ENCODE results near the gene SRGAP1.
A peak's percentile ranks its signal among the peaks of the same experiment; 100 is the strongest.

SRGAP1 gene

DNA sequence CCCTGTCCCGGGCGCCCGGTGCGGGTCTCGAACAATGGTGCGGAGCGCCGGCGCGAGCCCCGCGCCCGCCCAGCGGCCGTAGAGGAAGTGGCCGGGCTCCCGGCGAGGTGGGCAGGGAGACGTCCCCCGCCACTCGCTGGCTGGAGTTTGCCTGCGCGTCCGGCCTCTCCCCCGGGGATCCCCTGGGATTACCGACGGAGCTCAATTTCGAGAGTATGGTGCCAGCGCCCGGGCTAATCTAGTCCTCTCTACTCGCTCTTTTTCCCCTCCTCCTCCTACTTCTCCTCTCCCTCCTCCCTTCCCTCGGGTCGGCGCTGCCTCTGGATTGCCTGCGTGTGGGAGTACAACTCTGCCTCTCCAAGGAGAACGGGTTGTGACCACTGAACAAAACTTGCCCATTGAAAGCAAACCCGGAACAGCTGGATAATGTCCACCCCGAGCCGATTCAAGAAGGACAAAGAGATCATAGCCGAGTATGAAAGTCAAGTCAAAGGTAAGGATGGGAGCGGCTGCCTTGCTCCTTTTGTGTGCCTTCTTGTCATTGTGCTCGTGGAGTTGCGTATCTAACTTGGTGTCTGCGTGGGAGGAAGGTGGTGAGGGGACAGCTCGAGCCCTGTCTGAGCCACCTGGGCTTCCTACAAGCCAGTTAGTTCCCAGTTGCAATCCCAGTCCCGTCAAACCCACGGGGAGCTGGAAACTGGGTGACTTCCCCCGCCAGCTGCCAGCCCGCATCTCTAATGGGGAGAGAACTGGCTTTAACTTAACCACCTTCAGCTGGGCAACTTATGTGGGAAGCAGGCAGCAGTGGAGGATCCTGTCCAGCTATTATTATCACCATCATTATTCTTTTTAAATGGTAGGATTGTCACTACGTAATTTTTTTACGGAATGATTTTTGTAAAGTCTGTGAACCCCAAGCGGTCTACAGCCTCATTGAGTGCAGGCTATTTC lies at the start of gene SRGAP1:
Gene SRGAP1, plus strand, starts transcription at position 310 of the 951 bp plus-strand sequence. Its CDS starts 117 bp downstream, at position 427.
- peak; percentile 31 for DNase-seq (ENCODE audit: low spot score)

DNA sequence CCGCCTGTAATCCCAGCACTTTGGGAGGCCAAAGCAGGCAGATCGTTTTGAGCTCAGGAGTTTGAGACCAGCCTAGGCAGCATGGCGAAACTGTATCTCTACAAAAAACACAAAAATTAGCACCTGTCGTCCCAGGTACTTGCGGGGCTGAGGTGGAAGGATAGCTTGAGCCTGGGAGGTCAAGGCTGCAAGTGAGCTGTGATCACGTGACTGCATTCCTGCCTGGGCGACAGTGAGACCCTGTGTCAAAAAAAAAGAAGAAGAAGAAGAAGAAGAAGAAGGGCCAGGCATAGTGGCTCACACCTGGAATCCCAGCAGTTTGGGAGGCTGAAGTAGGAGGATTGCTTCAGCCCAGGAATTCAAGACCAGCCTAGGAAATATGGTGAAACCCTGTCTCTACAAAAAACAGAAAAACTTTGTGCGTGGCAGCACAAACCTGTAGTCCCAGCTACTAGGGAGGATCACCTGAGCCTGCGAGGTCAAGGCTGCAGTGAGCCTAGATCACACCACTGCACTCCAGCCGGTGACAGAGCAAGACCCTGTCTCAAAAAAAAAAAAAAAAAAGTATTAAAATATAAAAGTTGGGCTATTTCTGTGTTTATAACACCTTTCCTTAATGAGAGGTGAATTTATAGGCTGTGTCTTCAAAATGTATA lies 49.3 kb upstream of the SRGAP1 start:
- no peak for DNase-seq (ENCODE audit: low spot score)

DNA sequence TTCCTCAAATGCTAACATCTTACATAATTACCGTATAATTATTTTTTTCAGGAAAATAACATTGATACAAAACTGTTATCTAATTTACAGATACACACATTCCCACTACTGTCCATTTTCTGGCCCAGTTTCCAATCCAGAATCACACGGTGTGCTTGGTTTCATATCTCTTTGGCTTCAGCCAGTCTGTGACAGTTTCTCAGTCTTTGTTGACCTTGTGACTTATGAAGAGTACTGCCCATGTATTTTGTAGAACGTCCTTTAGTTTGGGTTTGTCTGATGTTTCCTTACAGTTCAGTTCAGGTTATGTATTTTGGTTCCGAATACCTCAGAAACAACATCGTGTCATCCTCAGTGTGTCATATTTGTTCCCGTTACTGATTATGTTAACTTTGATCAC lies 48.6 kb upstream of the SRGAP1 start:
- no peak for DNase-seq (ENCODE audit: low spot score)

DNA sequence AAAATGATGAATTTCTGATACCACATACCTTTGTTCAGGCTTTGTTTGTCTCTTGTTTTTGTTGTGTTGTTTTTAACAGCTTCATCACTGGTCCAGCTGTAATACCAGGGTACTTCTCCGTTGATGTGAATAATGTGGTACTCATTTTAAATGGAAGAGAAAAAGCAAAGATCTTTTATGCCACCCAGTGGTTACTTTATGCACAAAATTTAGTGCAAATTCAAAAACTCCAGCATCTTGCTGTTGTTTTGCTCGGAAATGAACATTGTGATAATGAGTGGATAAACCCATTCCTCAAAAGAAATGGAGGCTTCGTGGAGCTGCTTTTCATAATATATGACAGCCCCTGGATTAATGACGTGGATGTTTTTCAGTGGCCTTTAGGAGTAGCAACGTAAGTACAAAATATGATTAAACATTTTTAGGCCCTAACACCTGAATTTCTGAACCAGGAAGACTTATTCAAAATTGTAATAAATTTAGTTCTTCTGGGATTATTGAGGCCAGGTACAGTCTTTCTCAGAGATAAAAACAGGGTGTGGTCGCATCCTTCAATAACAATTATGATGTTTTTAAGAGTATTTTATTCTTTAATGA lies 42.4 kb upstream of the SRGAP1 start:
- DNase-seq (ENCODE audit: low spot score) = peak; percentile 21

- DNase-seq (ENCODE audit: low spot score) = no peak
These were observed 39.8 kb upstream of the SRGAP1 start for GRCh38 chr12:63804746-63805145.

- no peak for DNase-seq (ENCODE audit: low spot score)
These were observed 38.5 kb upstream of the SRGAP1 start for GRCh38 chr12:63805704-63806672.

- DNase-seq (ENCODE audit: low spot score) = no peak
These were observed 35.9 kb upstream of the SRGAP1 start for GRCh38 chr12:63808631-63809030.

GRCh38 chr12:63809566-63809965 lies 34.9 kb upstream of the SRGAP1 start:
- DNase-seq (ENCODE audit: low spot score) = no peak

DNA sequence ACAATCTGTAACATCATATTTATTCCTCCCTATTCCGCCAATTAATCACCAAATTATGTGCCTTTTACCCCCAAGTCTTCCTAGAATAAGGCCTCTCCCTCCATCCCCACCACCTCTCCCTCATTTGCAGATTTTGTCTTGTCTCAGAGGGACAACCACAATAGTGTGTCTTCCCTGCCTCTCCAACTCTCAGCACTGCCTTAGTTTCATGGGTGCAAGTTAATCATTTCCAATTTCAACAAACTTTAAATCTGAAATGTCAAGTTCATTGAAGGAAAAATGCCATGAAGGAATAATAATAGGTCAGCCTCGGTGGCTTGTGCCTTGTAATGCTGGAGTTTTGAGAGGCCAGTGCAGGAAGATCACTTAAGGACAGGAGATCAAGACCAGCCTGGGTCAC lies 33.2 kb upstream of the SRGAP1 start:
- DNase-seq (ENCODE audit: low spot score) = no peak

DNA sequence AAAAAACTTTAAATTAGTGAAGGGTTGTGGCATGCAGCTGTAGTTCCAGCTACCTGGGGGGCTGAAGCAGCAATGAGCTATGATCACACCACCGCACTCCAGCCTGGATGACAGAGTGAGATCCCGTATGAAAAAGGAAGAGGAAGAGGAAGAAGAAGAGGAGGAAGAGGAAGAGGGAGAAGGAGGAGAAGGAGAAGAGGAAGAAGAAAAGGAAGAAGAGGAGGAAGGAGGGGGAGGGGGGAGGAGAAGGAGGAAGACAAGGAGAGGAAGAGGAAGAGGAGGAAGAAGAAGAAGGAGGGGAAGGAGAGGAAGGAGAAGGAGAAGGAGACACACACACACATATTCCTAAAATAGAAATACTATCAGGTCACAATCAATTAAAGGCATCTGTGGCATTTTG lies 32.7 kb upstream of the SRGAP1 start:
- DNase-seq (ENCODE audit: low spot score) = no peak

DNA sequence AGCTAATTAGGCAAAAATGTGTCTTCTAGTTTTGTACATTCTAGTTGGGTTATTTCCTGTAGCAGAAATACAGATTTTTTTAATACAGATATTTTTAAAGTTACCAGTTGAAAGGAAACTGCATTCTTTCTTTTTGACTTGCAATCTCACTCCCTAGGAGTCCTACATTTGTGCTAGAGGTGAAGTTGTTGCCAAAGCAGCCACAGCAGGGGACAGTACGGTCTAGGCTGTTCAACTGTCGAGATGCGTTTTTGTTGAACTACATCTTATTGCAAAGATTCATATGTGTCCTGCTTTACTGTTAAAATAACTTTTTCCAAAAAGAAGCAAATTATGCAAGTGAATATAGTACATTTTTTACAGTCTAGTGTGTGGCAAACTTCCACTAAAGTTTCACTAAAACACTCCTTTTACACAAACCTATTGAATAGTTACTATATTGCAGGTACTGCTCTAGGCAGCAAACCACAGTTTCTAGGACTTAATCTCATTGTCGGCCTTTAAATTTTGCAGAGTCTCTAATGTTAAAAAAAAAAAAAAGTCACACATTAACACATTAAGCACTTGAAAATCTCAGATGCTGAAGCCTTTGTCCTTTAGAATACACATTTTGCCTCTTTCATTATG lies 30.2 kb upstream of the SRGAP1 start:
- DNase-seq (ENCODE audit: low spot score) = no peak

- DNase-seq (ENCODE audit: low spot score) = no peak
These were observed 29.0 kb upstream of the SRGAP1 start for GRCh38 chr12:63815482-63815852.

DNA sequence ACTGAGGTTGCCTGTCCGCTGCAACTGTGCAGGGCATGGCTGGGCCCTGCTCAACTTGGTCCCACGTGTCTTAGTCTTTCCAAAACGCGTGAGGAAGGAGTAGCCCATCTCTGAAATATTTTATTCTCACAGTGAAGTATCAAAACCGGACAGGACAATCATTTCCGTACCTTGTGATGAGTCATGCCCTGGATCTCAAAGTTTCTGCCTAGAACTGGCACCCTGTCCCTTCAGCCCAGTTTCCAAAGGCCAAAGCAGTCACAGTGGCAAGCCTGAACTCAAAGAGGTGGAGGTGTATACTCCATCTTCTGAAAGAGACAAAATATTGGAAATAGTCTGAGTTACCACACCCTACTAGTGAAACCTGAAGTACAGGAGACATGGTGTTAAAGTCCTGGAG lies 28.5 kb upstream of the SRGAP1 start:
- DNase-seq (ENCODE audit: low spot score) = no peak

- no peak for DNase-seq (ENCODE audit: low spot score)
These were observed 24.1 kb upstream of the SRGAP1 start for GRCh38 chr12:63820427-63820826.

DNA sequence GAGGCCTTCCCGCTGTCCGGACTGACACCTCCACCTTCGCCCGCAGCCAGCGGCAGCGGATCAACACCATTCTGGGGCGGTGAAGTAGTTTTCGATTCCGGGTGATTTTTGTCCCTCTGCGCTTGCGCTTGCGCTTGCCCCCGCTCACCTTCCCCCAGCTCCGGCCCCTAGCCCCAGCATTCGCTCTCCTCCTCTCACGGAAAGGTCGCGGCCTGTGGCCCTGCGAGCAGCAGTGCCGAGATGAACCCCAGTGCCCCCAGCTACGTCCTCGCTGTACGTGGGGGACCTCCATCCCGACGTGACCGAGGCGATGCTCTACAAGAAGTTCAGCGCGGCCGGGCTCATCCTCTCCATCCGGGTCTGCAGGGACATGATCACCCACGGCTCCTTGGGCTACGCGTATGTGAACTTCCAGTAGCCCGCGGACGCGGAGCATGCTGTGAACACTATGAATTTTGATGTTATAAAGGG lies 22.7 kb upstream of the SRGAP1 start:
- DNase-seq (ENCODE audit: low spot score) = no peak

- no peak for DNase-seq (ENCODE audit: low spot score)
These were observed 22.1 kb upstream of the SRGAP1 start for GRCh38 chr12:63822352-63822751.

DNA sequence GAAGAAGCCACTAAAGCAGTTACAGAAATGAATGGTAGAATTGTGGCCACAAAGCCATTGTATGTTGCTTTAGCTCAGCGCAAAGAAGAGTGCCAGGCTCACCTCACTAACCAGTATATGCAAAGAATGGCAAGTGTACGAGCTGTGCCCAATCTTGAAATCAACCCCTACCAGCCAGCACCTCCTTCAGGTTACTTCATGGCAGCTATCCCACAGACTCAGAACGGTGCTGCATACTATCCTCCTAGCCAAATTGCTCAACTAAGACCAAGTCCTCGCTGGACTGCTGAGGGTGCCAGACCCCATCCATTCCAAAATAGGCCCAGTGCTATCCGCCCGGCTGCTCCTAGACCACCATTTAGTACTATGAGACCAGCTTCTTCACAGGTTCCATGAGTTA lies 21.5 kb upstream of the SRGAP1 start:
- DNase-seq (ENCODE audit: low spot score) = no peak

GRCh38 chr12:63826006-63826585 lies 18.4 kb upstream of the SRGAP1 start:
- peak; percentile 81 for DNase-seq (ENCODE audit: low spot score)

DNA sequence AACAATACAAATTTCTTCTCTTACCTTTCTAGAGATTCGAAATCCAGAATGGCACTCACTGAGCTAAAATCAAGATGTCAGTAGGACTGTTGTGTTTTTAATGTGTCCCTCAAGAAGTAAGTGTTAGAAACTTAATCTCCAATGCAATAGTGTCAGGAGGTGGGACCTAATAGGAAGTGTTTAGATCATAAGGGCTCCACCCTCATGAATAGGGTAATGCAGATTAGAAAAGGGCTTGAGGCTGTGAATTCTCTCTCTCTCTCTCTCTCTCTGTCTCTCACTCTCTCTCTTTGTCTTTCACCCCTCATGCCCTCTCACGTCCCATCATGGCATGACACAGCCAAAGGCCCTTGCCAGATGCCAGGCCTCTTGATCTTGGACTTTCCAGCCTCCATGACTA lies 15.6 kb upstream of the SRGAP1 start:
- DNase-seq (ENCODE audit: low spot score) = no peak

DNA sequence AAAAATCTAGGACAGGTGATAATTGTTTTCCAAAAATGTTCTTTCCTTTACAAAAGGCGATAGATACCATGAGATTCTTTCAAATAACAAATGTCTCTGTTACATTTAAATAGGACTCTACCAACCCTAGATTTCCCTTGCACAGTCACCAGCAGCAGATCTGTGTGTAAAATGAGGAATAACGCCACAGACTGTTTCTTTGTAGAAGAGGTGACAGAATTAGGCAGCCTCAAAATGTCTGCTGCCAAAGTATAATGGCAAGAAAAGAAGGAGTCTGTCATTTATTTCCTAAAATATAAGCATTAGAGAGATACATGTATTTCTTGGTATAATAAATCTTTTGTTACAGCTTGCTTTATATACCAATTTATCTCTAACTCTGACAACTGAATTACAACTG lies 8.5 kb upstream of the SRGAP1 start:
- no peak for DNase-seq (ENCODE audit: low spot score)

DNA sequence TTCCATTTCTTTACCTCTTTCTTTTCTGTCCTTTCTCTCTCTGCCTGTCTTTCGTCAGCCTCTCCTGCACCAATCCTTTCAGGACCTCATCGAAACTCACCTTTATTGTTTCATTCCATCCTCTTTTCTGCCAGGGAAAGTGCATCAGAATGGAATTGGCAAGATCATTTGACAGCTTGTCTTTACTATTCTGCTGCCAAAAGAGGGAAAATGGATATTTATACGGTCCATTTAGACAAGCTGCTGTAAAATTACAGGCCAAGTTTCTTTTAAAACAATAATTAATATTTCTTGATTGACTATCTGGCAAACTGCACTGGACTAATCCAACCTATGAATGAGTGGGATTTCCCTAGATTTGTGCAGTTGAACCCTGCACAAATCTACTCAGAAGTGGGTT lies 7.6 kb upstream of the SRGAP1 start:
- DNase-seq (ENCODE audit: low spot score) = no peak
